ENCODE measurements around the gene RFX1.
"Not testable (repeated sequence)": the region's sequence is repeated elsewhere in the genome, so short reads cannot be mapped to it uniquely, and the experiment has no call there.

The RFX1 gene

DNA sequence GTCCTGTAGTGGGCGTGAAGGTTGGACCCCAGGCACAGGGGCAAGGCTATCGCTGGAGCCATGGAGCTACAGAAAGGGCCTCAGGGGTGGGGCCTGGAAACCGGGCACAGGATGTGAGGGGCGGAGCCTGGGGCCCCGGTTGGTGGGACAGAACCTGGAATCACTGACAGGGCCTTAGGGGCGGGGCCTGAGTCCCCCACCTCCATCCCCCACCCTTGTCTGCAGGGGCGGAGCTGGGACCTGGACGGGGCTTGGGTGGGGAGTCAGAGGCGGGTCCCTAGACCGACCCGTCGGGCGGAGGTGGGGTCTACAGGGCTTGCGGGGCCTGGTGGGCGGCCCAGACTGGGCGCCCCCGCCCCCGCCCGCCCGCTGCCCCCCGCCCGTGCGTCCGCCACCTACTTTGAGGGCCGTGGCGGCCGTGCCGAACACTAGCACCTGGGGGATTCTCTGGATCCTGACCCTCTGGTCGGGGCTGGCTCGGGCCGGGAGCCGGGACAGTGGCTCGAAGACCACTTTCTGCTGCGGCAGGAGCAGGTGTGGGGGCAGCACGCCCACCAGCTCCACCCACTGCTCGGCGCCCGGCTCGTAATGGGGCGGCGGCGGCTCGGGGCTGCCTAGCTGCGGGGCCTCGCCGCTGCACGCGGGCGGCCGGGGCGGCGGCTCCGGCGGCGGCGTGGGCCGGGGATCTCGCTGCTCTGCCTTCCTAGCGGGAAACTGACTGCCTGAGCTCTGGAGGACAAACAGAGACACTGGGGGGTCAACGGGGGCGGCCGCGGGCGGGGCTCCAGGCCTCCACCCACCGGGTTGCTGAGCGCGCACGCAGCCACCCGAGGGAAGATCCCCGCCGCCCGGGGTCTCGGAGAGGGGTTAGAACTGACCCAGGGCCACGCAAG, 27.5 kb downstream of the RFX1 start:
- H3K9me3 Mint-ChIP-seq: no peaks in the 10 kb centered on the region
- H3K27ac Mint-ChIP-seq: no peak overlapping the region
- no peak overlapping the region for H3K4me3 Mint-ChIP-seq
- no peaks in the 10 kb centered on the region for H3K27me3 Mint-ChIP-seq
- peaks cover 16% of the 10 kb centered on the region for H3K4me1 Mint-ChIP-seq
- H3K36me3 Mint-ChIP-seq: peaks cover 5% of the 10 kb centered on the region

- no peak overlapping the region for H3K4me3 Mint-ChIP-seq
These were observed 28.3 kb downstream of the RFX1 start for GRCh38 chr19:13977803-13978202.

DNA sequence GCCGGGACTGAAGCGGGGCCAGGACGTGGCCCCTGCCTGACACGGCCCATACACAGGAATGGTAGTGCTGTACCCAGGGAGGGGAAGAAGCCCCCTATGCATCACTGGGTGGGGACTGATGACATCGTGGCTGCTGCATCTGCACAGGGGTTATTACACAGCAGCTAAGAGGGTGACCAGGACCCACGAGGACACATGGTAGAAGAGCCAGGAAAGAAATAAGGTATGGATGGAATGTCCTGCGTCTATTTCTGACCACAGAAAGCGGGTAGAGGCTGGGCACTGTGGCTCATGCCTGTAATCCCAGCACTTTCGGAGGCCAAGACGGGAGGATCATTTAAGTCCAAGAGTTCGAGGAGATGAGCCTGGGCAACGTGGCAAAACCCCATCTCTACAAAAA, 29.7 kb downstream of the RFX1 start:
- H3K27me3 Mint-ChIP-seq: no peaks in the 10 kb centered on the region
- H3K9me3 Mint-ChIP-seq: no peaks in the 10 kb centered on the region
- H3K36me3 Mint-ChIP-seq: peaks cover 5% of the 10 kb centered on the region
- H3K27ac Mint-ChIP-seq: peak overlapping the region; percentile 46
- H3K4me3 Mint-ChIP-seq: no peak overlapping the region
- peaks cover 10% of the 10 kb centered on the region for H3K4me1 Mint-ChIP-seq

More at GRCh38 chr19:13977803-13978202, 28.3 kb downstream of the RFX1 start:
- H3K4me1 Mint-ChIP-seq: peaks cover 12% of the 10 kb centered on the region
- H3K27ac Mint-ChIP-seq: no peak overlapping the region
- no peaks in the 10 kb centered on the region for H3K9me3 Mint-ChIP-seq
- peaks cover 5% of the 10 kb centered on the region for H3K36me3 Mint-ChIP-seq
- no peaks in the 10 kb centered on the region for H3K27me3 Mint-ChIP-seq

DNA sequence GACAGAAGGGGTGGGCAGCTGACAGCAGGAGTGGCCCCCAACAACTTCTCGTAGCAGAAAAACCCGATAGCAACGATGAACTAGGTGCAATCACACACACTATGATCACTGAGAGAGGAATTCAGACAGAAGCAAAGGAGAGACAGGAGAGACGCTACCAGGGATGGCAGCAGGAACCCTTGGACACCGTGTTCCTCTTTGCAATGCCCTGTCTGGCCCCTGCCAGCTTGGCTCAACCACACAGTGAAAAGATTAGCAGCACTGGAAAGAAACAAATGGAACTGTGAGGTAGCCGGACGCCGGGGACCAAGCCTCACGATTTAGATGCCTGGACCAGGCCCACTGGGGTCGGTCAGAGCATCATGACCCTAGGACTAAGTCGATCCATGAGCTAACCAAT, 30.2 kb downstream of the RFX1 start:
- H3K27me3 Mint-ChIP-seq: no peaks in the 10 kb centered on the region
- no peaks in the 10 kb centered on the region for H3K9me3 Mint-ChIP-seq
- peaks cover 10% of the 10 kb centered on the region for H3K4me1 Mint-ChIP-seq
- H3K36me3 Mint-ChIP-seq: peaks cover 5% of the 10 kb centered on the region
- no peak overlapping the region for H3K27ac Mint-ChIP-seq
- no peak overlapping the region for H3K4me3 Mint-ChIP-seq

DNA sequence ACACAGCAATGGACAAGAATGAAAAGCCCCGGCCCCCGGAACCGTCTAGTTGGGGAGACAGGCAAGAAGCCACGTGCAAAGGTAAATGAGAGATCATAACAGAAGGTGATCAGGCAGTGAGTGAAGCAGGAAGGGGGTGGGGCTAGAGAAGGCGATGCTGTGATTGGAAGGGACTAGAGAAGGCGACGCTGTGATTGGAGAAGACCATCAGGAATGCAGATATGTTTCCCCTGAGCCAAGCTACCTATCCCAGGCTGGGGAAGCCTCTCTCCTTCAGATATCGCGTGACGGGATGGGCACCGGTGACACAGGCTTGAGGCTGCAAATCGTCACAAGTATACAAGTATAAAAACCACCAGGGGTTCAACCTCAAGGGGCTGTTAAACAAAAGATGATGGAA, 32.0 kb downstream of the RFX1 start:
- Mint-ChIP-seq H3K4me1 (peaks cover 10% of the 10 kb centered on the region), H3K27me3 (no peaks in the 10 kb centered on the region), H3K27ac (peak overlapping the region; percentile 76), H3K9me3 (no peaks in the 10 kb centered on the region), H3K4me3 (peak overlapping the region; percentile 13), H3K36me3 (peaks cover 6% of the 10 kb centered on the region)

- H3K9me3 Mint-ChIP-seq, H3K4me3 Mint-ChIP-seq, H3K27me3 Mint-ChIP-seq, H3K27ac Mint-ChIP-seq, H3K36me3 Mint-ChIP-seq, H3K4me1 Mint-ChIP-seq: not testable (repeated sequence)
These were observed 32.6 kb downstream of the RFX1 start for GRCh38 chr19:13973479-13973878.

DNA sequence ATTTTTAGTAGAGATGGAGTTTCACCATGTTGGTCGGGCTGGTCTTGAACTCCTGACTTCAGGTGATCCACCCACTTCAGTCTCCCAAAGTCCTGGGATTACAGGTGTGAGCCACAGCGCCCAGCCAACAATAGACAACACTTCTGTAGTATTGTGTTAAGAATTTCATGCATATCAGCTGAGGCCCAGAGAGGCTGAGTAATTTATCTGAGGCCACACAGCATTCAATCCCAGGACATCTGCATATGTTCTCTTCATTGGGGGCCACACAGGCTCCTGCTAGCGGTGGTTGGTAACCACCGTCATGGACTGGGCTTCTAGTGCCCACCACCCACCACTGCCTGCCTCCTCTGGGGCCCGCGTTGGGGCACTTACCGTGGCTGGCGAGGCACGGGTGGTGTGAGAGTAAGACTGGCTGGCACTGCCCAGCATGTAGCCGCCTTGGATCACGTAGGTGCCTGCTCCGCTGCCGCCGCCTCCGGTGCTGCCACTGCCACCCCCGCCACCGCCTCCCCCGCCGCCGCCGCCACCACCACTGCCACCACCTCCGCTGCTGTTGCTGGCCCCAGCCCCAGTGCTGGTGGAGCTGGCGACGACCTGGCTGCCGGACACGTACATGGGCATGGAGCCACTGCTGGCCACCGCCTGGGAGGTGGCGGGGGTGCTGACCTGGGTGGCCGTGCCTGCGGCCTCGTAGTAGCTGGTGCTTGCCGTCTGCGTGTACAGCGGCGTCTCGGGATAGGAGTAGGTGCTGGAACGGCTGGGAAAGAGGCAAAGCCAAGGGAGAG, 33.6 kb downstream of the RFX1 start:
- Mint-ChIP-seq H3K36me3 (peaks cover 8% of the 10 kb centered on the region), H3K4me1 (peaks cover 10% of the 10 kb centered on the region), H3K27me3 (no peaks in the 10 kb centered on the region), H3K4me3 (no peak overlapping the region), H3K27ac (no peak overlapping the region), H3K9me3 (no peaks in the 10 kb centered on the region)

DNA sequence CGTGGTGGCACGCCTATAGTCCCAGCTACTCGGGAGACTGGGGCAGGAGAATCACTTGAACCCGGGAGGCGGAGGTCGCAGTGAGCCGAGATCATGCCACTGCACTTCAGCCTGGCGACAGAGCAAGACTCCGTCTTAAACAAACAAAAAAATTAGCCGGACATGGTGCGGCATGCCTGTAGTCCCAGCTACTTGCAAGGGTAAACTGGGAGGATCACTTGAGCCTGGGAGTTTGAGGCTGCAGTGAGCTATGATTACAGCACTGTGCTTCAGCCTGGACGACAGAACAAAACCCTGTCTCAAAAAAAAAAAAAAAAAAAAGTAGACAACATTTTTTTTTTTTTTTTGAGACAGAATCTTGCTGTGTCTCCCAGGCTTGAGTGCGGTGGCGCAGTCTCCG, 34.3 kb downstream of the RFX1 start:
- H3K27me3 Mint-ChIP-seq, H3K27ac Mint-ChIP-seq, H3K9me3 Mint-ChIP-seq, H3K4me1 Mint-ChIP-seq, H3K4me3 Mint-ChIP-seq, H3K36me3 Mint-ChIP-seq: not testable (repeated sequence)

GRCh38 chr19:13969897-13970296, 36.2 kb downstream of the RFX1 start:
- Mint-ChIP-seq H3K4me3 (no peak overlapping the region), H3K9me3 (no peaks in the 10 kb centered on the region), H3K27me3 (no peaks in the 10 kb centered on the region), H3K4me1 (peaks cover 10% of the 10 kb centered on the region), H3K36me3 (peaks cover 8% of the 10 kb centered on the region), H3K27ac (no peak overlapping the region)

- Mint-ChIP-seq H3K9me3 (no peaks in the 10 kb centered on the region), H3K4me1 (peaks cover 3% of the 10 kb centered on the region), H3K36me3 (peaks cover 3% of the 10 kb centered on the region), H3K27ac (no peak overlapping the region), H3K4me3 (no peak overlapping the region), H3K27me3 (no peaks in the 10 kb centered on the region)
These were observed 37.1 kb downstream of the RFX1 start for GRCh38 chr19:13968999-13969398.

- Mint-ChIP-seq H3K9me3 (no peaks in the 10 kb centered on the region), H3K4me3 (no peak overlapping the region), H3K27me3 (no peaks in the 10 kb centered on the region), H3K27ac (no peak overlapping the region), H3K36me3 (peaks cover 3% of the 10 kb centered on the region), H3K4me1 (no peaks in the 10 kb centered on the region)
These were observed 37.7 kb downstream of the RFX1 start for GRCh38 chr19:13968383-13968935.

GRCh38 chr19:13967206-13967605, 38.9 kb downstream of the RFX1 start:
- not testable (repeated sequence) for H3K4me3 Mint-ChIP-seq, H3K27me3 Mint-ChIP-seq, H3K27ac Mint-ChIP-seq, H3K36me3 Mint-ChIP-seq, H3K4me1 Mint-ChIP-seq, H3K9me3 Mint-ChIP-seq

DNA sequence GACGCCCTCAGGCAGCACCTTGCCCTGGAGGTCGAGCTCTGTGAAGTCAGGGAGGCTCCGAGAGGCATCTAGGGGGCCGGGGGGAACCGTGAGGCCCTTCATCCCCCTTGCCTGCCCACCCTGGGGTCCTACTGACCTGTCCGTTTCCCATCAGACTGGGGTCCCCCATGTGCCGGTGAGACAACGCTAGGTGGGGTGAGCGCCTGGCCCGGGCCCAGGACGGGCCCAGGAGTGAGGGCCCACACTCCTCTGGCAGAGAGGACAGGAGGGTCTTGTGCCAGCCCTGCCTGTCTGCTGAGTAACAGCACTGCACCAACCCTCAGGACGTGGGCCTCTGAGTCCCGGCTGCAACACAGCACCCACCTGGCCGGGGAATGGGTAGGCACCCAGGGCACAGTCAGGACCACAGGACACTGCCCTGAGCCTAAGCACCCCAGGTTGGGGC, 39.4 kb downstream of the RFX1 start:
- Mint-ChIP-seq H3K36me3 (peaks cover 3% of the 10 kb centered on the region), H3K27ac (no peak overlapping the region)

GRCh38 chr19:13965926-13966683, 40.0 kb downstream of the RFX1 start:
- Mint-ChIP-seq H3K36me3 (peaks cover 8% of the 10 kb centered on the region), H3K4me1 (no peaks in the 10 kb centered on the region), H3K27ac (no peak overlapping the region), H3K4me3 (no peak overlapping the region), H3K27me3 (no peaks in the 10 kb centered on the region), H3K9me3 (no peaks in the 10 kb centered on the region)

More for the DNA sequence above, 39.4 kb downstream of the RFX1 start:
- H3K9me3 Mint-ChIP-seq: no peaks in the 10 kb centered on the region
- H3K27me3 Mint-ChIP-seq: no peaks in the 10 kb centered on the region
- no peak overlapping the region for H3K4me3 Mint-ChIP-seq
- no peaks in the 10 kb centered on the region for H3K4me1 Mint-ChIP-seq

DNA sequence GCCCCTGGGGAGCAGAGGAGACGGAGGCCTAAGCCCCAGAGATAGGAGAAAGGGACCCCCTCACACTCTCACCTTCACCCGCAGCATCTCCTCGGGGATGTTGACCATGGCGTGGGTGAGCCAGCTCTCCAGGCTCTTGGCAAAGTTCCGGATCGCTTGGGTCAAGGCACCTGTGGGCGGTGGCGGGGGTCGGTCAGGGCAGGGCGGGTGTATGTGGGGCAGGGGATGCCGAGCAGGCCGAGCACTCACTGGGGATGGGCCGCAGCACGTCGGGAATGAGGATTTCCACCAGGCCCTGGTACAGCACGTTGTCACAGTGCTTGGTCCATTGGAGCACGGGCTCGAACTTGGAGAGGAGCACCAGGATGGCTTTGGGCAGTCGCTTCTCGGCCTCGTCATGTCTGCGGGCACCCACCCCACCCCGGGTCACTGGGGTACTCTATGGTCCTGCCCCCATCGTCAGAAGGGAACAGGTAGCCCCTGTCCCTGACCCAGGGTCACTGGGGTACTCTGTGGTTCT, 40.7 kb downstream of the RFX1 start:
- H3K4me3 Mint-ChIP-seq: no peak overlapping the region
- H3K4me1 Mint-ChIP-seq: no peaks in the 10 kb centered on the region
- H3K9me3 Mint-ChIP-seq: no peaks in the 10 kb centered on the region
- no peak overlapping the region for H3K27ac Mint-ChIP-seq
- peaks cover 8% of the 10 kb centered on the region for H3K36me3 Mint-ChIP-seq
- H3K27me3 Mint-ChIP-seq: no peaks in the 10 kb centered on the region
